Right lobe of liver (tissue), 6 donors: ENCODE results near the gene REEP2. TPM values are rescaled to one million over a fixed set of nuclear protein-coding genes. Genes with fewer than 3 reads are reported as not detected.
A peak's percentile ranks its signal among the peaks of the same experiment; 100 is the strongest.

ENCODE experiments used
- ATAC-seq, 4 donors: fragments of 200-7000 bp; cut with Tn5 transposase; one replicate each; pipeline ENCODE4 v1.9.1; 2020; ENCODE audit warnings: mild to moderate bottlenecking in 4 of 4, moderate library complexity in 4 of 4
- DNase-seq, 3 donors: peaks; one replicate each; pipeline ENCODE4 v3.0.0-alpha.2; 2020
- H3K27ac ChIP-seq, 3 donors: fragments of 200-600 bp; one replicate each; pipeline ENCODE4 v1.8.0; 2022
- H3K27me3 ChIP-seq, 2 donors: fragments of 200-600 bp; one replicate each; pipeline ENCODE4 v1.8.0; 2022
- H3K36me3 ChIP-seq, 4 donors: fragments of 200-600 bp; sonication (generic) in 1 of 4; one replicate each; pipeline versions ENCODE4 v1.5.1 to v1.8.0; 2017 to 2022; ENCODE audit warnings: control low read depth in 1 of 4
- H3K4me1 ChIP-seq, 4 donors: fragments of 200-600 bp; sonication (generic) in 1 of 4; one replicate each; pipeline versions ENCODE4 v1.5.1 to v1.8.0; 2017 to 2022; ENCODE audit warnings: control low read depth in 1 of 4
- H3K4me3 ChIP-seq, 3 donors: fragments of 200-600 bp; one replicate each; pipeline ENCODE4 v1.8.0; 2022
- H3K9me3 ChIP-seq, 4 donors: fragments of 200-600 bp; sonication (generic) in 1 of 4; one replicate each; pipeline versions ENCODE4 v1.5.1 to v1.8.0; 2017 to 2022; ENCODE audit warnings: control low read depth in 1 of 4
- POLR2A ChIP-seq: fragments of 450-650 bp; IDR thresholded peaks from one replicate; pipeline ENCODE4 v1.6.1; 2017; ENCODE audit warnings: antibody characterized with exemption, mild to moderate bottlenecking
- WGBS: methylation state at CpG from one replicate; pipeline ENCODE4 v1.1.6; 2018; ENCODE audit warnings: low coverage, low lambda C conversion rate; ENCODE audit not compliant: insufficient coverage; ENCODE audit errors: missing lambda C conversion rate; 5-methylcytosine and 5-hydroxymethylcytosine counted together
- intact Hi-C, 2 donors: fragments of 100-400 bp; cut with DNase I; formaldehyde crosslinking; loops; one replicate each; pipeline versions ENCODE4 v1.11.2 to v1.14.1; 2022
- total RNA-seq, 6 experiments: library from RNA; depleted of rRNA in 2 of 6; stranded (reverse); fragments of >200 nt in 2 of 6; fragmentation: NEBNext Ultra II Directional in 3 of 6; extraction: Animal tissue kit (Norgen Biotek cat#: 25700) in 3 of 6; gene quantifications; one replicate each; pipeline versions ENCODE4 v1.1.0 to v1.2.4, GENCODE V29; 2016 to 2023
- TF ChIP-seq, protein P1 (sequence below), 4 donors: fragments of 200-600 bp in 3 of 4; fragments of 450-650 bp in 1 of 4; IDR thresholded peaks; one replicate each; pipeline versions ENCODE4 v1.5.1 to v1.8.0; 2016 to 2022; ENCODE audit warnings: antibody characterized with exemption in 4 of 4, mild to moderate bottlenecking in 2 of 4
- donor health status: DM: no; HTN: yes; CAD: no.
- donor health status: DM: no; HTN: no; CAD: no.
- donor health status: DM: no; HTN: no; CAD: no.
- donor health status: DM: no; HTN: yes; CAD: no.
- donor health status: DM: no; HTN: yes; CAD: no.

REEP2 gene
- total RNA-seq, 6 experiments from 2014 or later, result not detected

DNA sequence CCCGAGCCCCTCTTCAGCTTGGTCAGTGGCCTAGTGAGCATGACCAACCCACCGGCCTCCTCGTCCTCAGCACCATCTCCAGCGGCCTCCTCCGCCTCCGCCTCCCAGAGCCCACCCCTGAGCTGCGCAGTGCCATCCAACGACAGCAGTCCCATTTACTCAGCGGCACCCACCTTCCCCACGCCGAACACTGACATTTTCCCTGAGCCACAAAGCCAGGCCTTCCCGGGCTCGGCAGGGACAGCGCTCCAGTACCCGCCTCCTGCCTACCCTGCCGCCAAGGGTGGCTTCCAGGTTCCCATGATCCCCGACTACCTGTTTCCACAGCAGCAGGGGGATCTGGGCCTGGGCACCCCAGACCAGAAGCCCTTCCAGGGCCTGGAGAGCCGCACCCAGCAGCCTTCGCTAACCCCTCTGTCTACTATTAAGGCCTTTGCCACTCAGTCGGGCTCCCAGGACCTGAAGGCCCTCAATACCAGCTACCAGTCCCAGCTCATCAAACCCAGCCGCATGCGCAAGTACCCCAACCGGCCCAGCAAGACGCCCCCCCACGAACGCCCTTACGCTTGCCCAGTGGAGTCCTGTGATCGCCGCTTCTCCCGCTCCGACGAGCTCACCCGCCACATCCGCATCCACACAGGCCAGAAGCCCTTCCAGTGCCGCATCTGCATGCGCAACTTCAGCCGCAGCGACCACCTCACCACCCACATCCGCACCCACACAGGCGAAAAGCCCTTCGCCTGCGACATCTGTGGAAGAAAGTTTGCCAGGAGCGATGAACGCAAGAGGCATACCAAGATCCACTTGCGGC lies 28.2 kb downstream of the REEP2 start:
- H3K27me3 ChIP-seq, result no peaks in the 10 kb centered on the region
- intact Hi-C loops, result loop anchor here in 1 of 2 donors (5.0 kb wide), 1 partner anchor 35 kb away; no protein-coding TSS in a partner anchor
- H3K4me1 ChIP-seq, result peaks cover 0 to 11% (median 5%) of the 10 kb centered on the region in 4 donors
- H3K36me3 ChIP-seq, result no peaks in the 10 kb centered on the region
- no peaks in the 10 kb centered on the region for H3K9me3 ChIP-seq
- TF ChIP-seq POLR2A, result peak; percentile 18
- TF ChIP-seq, protein P1, sequence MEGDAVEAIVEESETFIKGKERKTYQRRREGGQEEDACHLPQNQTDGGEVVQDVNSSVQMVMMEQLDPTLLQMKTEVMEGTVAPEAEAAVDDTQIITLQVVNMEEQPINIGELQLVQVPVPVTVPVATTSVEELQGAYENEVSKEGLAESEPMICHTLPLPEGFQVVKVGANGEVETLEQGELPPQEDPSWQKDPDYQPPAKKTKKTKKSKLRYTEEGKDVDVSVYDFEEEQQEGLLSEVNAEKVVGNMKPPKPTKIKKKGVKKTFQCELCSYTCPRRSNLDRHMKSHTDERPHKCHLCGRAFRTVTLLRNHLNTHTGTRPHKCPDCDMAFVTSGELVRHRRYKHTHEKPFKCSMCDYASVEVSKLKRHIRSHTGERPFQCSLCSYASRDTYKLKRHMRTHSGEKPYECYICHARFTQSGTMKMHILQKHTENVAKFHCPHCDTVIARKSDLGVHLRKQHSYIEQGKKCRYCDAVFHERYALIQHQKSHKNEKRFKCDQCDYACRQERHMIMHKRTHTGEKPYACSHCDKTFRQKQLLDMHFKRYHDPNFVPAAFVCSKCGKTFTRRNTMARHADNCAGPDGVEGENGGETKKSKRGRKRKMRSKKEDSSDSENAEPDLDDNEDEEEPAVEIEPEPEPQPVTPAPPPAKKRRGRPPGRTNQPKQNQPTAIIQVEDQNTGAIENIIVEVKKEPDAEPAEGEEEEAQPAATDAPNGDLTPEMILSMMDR (IDR thresholded peaks at IDR 0.05), result no peak
- 84% methylated on average over 16 of the region's 45 CpGs for WGBS
- DNase-seq, result no peak
- no peak for ATAC-seq
- peak overlapping the region in 2 of 3 donors; percentile 21 to 97 for H3K27ac ChIP-seq
- H3K4me3 ChIP-seq, result peak overlapping the region; percentile 65 to 91 (median 67)

DNA sequence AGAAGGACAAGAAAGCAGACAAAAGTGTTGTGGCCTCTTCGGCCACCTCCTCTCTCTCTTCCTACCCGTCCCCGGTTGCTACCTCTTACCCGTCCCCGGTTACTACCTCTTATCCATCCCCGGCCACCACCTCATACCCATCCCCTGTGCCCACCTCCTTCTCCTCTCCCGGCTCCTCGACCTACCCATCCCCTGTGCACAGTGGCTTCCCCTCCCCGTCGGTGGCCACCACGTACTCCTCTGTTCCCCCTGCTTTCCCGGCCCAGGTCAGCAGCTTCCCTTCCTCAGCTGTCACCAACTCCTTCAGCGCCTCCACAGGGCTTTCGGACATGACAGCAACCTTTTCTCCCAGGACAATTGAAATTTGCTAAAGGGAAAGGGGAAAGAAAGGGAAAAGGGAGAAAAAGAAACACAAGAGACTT lies 28.9 kb downstream of the REEP2 start:
- DNase-seq (no peak), ATAC-seq (no peak)
- H3K9me3 ChIP-seq, result no peaks in the 10 kb centered on the region
- H3K36me3 ChIP-seq, result no peaks in the 10 kb centered on the region
- H3K27ac ChIP-seq, result no peak overlapping the region
- TF ChIP-seq, protein P1 (IDR thresholded peaks at IDR 0.05), result no peak
- no peak for TF ChIP-seq POLR2A
- no peaks in the 10 kb centered on the region for H3K27me3 ChIP-seq
- intact Hi-C loops, result loop anchor here in 1 of 2 donors (5.0 kb wide), 1 partner anchor 35 kb away; no protein-coding TSS in a partner anchor
- 91% methylated on average over 14 of the region's 14 CpGs for WGBS
- peaks cover 0 to 17% (median 5%) of the 10 kb centered on the region in 4 donors for H3K4me1 ChIP-seq
- no peak overlapping the region for H3K4me3 ChIP-seq

DNA sequence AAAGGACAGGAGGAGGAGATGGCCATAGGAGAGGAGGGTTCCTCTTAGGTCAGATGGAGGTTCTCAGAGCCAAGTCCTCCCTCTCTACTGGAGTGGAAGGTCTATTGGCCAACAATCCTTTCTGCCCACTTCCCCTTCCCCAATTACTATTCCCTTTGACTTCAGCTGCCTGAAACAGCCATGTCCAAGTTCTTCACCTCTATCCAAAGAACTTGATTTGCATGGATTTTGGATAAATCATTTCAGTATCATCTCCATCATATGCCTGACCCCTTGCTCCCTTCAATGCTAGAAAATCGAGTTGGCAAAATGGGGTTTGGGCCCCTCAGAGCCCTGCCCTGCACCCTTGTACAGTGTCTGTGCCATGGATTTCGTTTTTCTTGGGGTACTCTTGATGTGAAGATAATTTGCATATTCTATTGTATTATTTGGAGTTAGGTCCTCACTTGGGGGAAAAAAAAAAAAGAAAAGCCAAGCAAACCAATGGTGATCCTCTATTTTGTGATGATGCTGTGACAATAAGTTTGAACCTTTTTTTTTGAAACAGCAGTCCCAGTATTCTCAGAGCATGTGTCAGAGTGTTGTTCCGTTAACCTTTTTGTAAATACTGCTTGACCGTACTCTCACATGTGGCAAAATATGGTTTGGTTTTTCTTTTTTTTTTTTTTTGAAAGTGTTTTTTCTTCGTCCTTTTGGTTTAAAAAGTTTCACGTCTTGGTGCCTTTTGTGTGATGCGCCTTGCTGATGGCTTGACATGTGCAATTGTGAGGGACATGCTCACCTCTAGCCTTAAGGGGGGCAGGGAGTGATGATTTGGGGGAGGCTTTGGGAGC lies 29.5 kb downstream of the REEP2 start:
- H3K27me3 ChIP-seq, result no peaks in the 10 kb centered on the region
- no peak overlapping the region for H3K27ac ChIP-seq
- no peaks in the 10 kb centered on the region for H3K9me3 ChIP-seq
- intact Hi-C loops, result loop anchor here in 1 of 2 donors (5.0 kb wide), 1 partner anchor 34 kb away; no protein-coding TSS in a partner anchor
- 84% methylated on average over 7 of the region's 7 CpGs for WGBS
- H3K4me1 ChIP-seq, result peaks cover 0 to 14% (median 5%) of the 10 kb centered on the region in 4 donors
- H3K36me3 ChIP-seq, result no peaks in the 10 kb centered on the region
- ATAC-seq (no peak), DNase-seq (no peak)
- H3K4me3 ChIP-seq, result no peak overlapping the region
- TF ChIP-seq, protein P1 (IDR thresholded peaks at IDR 0.05), result no peak
- peak; percentile 78 for TF ChIP-seq POLR2A

DNA sequence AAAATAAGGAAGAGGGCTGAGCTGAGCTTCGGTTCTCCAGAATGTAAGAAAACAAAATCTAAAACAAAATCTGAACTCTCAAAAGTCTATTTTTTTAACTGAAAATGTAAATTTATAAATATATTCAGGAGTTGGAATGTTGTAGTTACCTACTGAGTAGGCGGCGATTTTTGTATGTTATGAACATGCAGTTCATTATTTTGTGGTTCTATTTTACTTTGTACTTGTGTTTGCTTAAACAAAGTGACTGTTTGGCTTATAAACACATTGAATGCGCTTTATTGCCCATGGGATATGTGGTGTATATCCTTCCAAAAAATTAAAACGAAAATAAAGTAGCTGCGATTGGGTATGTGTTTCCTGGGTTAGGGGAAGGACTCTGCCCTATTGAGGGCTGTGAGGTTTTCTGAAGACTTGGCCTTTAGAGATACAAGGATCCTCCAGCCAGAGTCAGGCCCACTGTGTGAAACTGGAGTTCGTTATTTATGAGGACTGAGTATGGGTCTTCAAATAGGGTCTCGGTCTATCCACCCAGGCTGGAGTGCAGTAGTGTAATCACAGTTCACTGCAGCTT lies 30.2 kb downstream of the REEP2 start:
- Histone ChIP-seq H3K27me3 (no peaks in the 10 kb centered on the region), H3K36me3 (no peaks in the 10 kb centered on the region), H3K4me1 (peaks cover 0 to 12% (median 5%) of the 10 kb centered on the region in 4 donors), H3K9me3 (no peaks in the 10 kb centered on the region), H3K4me3 (no peak overlapping the region), H3K27ac (no peak overlapping the region)
- WGBS, result 97% methylated on average over 6 of the region's 8 CpGs
- no peak for DNase-seq
- no peak for ATAC-seq
- TF ChIP-seq, protein P1 (IDR thresholded peaks at IDR 0.05), result no peak
- peak; percentile 94 for TF ChIP-seq POLR2A
- intact Hi-C loops, result loop anchor here in 1 of 2 donors (5.0 kb wide), 1 partner anchor 33 kb away; no protein-coding TSS in a partner anchor
